ENCODE measurements around the gene MDFIC. TPM values are rescaled to one million over a fixed set of nuclear protein-coding genes. Genes with fewer than 3 reads are reported as not detected.

Gene MDFIC
- total RNA-seq, 2 donors from 2014 or later, result 21.8 to 23.9 TPM

- no peak for ATAC-seq
- no peak for DNase-seq
- intact Hi-C loops (cut with DNase I), result loop anchor here in 1 of 2 donors (5.0 to 10.0 kb wide), 2 partner anchors 54 to 291 kb away; no protein-coding TSS in a partner anchor
Measured at GRCh38 chr7:114923403-114923713, 1.5 kb downstream of the MDFIC start.

GRCh38 chr7:114924038-114924712 is 2.3 kb downstream of the MDFIC start:
- intact Hi-C loops (cut with DNase I), result loop anchor here in 1 of 2 donors (5.0 to 10.0 kb wide), 2 partner anchors 53 to 291 kb away; no protein-coding TSS in a partner anchor
- DNase-seq (no peak), ATAC-seq (no peak)

- no peak for ATAC-seq
- intact Hi-C loops (cut with DNase I), result loop anchor here in 1 of 2 donors (10.0 kb wide), 1 partner anchor 289 kb away; no protein-coding TSS in a partner anchor
- DNase-seq, result no peak
Measured at GRCh38 chr7:114925434-114925833, 3.5 kb downstream of the MDFIC start.

- ATAC-seq (no peak), DNase-seq (no peak)
- intact Hi-C loops (cut with DNase I), result loop anchor here in 1 of 2 donors (10.0 kb wide), 1 partner anchor 287 kb away; no protein-coding TSS in a partner anchor
Measured at GRCh38 chr7:114928060-114928459, 6.2 kb downstream of the MDFIC start.

GRCh38 chr7:114929570-114929969 is 7.7 kb downstream of the MDFIC start:
- no peak for DNase-seq
- no peak for ATAC-seq
- intact Hi-C loops (cut with DNase I), result loop anchor here in 1 of 2 donors (10.0 kb wide), 1 partner anchor 285 kb away; no protein-coding TSS in a partner anchor

GRCh38 chr7:114930107-114930661 is 8.3 kb downstream of the MDFIC start:
- DNase-seq (no peak), ATAC-seq (peak in 1 of 2 donors; percentile 39)
- intact Hi-C loops (cut with DNase I), result no loop called here

GRCh38 chr7:114930829-114931655 is 9.1 kb downstream of the MDFIC start:
- DNase-seq, result no peak
- intact Hi-C loops (cut with DNase I), result no loop called here
- ATAC-seq, result no peak

- intact Hi-C loops (cut with DNase I), result no loop called here
- DNase-seq (no peak), ATAC-seq (no peak)
Measured at GRCh38 chr7:114931656-114932011, 9.7 kb downstream of the MDFIC start.

GRCh38 chr7:114932991-114933390 is 11.1 kb downstream of the MDFIC start:
- DNase-seq (no peak), ATAC-seq (peak in 1 of 2 donors; percentile 44)
- intact Hi-C loops (cut with DNase I), result no loop called here

- intact Hi-C loops (cut with DNase I), result no loop called here
- no peak for DNase-seq
- ATAC-seq, result no peak
Measured at GRCh38 chr7:114933658-114934057, 11.8 kb downstream of the MDFIC start.

GRCh38 chr7:114934086-114934485 is 12.2 kb downstream of the MDFIC start:
- intact Hi-C loops (cut with DNase I), result no loop called here
- ATAC-seq (no peak), DNase-seq (no peak)

- no peak for ATAC-seq
- intact Hi-C loops (cut with DNase I), result no loop called here
- no peak for DNase-seq
Measured at GRCh38 chr7:114934713-114935112, 12.8 kb downstream of the MDFIC start.

GRCh38 chr7:114936471-114936870 is 14.6 kb downstream of the MDFIC start:
- no peak for ATAC-seq
- DNase-seq, result no peak
- intact Hi-C loops (cut with DNase I), result no loop called here

- intact Hi-C loops (cut with DNase I), result no loop called here
- ATAC-seq, result no peak
- no peak for DNase-seq
Measured at GRCh38 chr7:114937446-114937845, 15.6 kb downstream of the MDFIC start.

GRCh38 chr7:114938785-114939184 is 16.9 kb downstream of the MDFIC start:
- DNase-seq (no peak), ATAC-seq (no peak)
- intact Hi-C loops (cut with DNase I), result no loop called here

GRCh38 chr7:114939484-114940097 is 17.7 kb downstream of the MDFIC start:
- intact Hi-C loops (cut with DNase I), result no loop called here

GRCh38 chr7:114940220-114940619 is 18.3 kb downstream of the MDFIC start:
- DNase-seq (no peak), ATAC-seq (peak in 1 of 2 donors; percentile 45)
- intact Hi-C loops (cut with DNase I), result no loop called here

More at GRCh38 chr7:114939484-114940097, 17.7 kb downstream of the MDFIC start:
- DNase-seq (no peak), ATAC-seq (no peak)

- DNase-seq, result no peak
- intact Hi-C loops (cut with DNase I), result no loop called here
- no peak for ATAC-seq
Measured at GRCh38 chr7:114941692-114942091, 19.8 kb downstream of the MDFIC start.

- DNase-seq (no peak), ATAC-seq (no peak)
- intact Hi-C loops (cut with DNase I), result no loop called here
Measured at GRCh38 chr7:114942446-114943175, 20.7 kb downstream of the MDFIC start.
